GM23338 (cell line): ENCODE measurements around the gene FANK1. TPM values are rescaled to one million over a fixed set of nuclear protein-coding genes. Genes with fewer than 3 reads are reported as not detected.

Source experiments
- ATAC-seq: fragments of 200-7000 bp; cut with Tn5 transposase; 3 replicates; pipeline ENCODE4 v1.9.1; 2020
- DNase-seq: peaks from one replicate; pipeline ENCODE4 v3.0.0-alpha.2; 2015; ENCODE audit warnings: low spot score
- H2AFZ ChIP-seq: fragments of 200-600 bp; sonication (generic); 2 replicates; pipeline ENCODE4 v1.8.0; 2016; ENCODE audit warnings: antibody characterized with exemption, mild to moderate bottlenecking, moderate library complexity
- H3F3A ChIP-seq: fragments of 200-600 bp; sonication (generic); replicated peaks from 2 replicates; pipeline ENCODE4 v1.8.0; 2017; ENCODE audit warnings: antibody characterized with exemption, mixed run types, low read depth
- H3K27ac ChIP-seq: fragments of 200-600 bp; sonication (generic); 2 replicates; pipeline ENCODE4 v1.6.1; 2016; ENCODE audit warnings: low read depth
- H3K27me3 ChIP-seq: fragments of 200-600 bp; sonication (generic); 2 replicates; pipeline ENCODE4 v1.8.0; 2016; ENCODE audit warnings: mild to moderate bottlenecking, mixed run types, moderate library complexity; ENCODE audit not compliant: insufficient read depth
- H3K36me3 ChIP-seq: fragments of 200-600 bp; sonication (generic); 2 replicates; pipeline ENCODE4 v1.8.0; 2016; ENCODE audit warnings: mild to moderate bottlenecking; ENCODE audit not compliant: insufficient read depth
- H3K4me1 ChIP-seq: fragments of 200-600 bp; sonication (generic); 2 replicates; pipeline ENCODE4 v1.8.0; 2016; ENCODE audit warnings: mild to moderate bottlenecking, moderate library complexity; ENCODE audit not compliant: insufficient read depth
- H3K4me2 ChIP-seq: fragments of 200-600 bp; sonication (generic); 2 replicates; pipeline ENCODE4 v1.7.1; 2017; ENCODE audit warnings: mixed run types
- H3K4me3 ChIP-seq: fragments of 200-600 bp; sonication (generic); 2 replicates; pipeline ENCODE4 v1.6.1; 2016; ENCODE audit warnings: mixed run types
- H3K79me2 ChIP-seq: fragments of 200-600 bp; sonication (generic); replicated peaks from 2 replicates; pipeline ENCODE4 v1.8.0; 2017; ENCODE audit warnings: mild to moderate bottlenecking; ENCODE audit not compliant: insufficient read depth
- H3K9me2 ChIP-seq: fragments of 200-600 bp; sonication (generic); 2 replicates; pipeline ENCODE4 v1.8.0; 2017; ENCODE audit not compliant: insufficient read depth
- H4K20me1 ChIP-seq: fragments of 200-600 bp; sonication (generic); replicated peaks from 2 replicates; pipeline ENCODE4 v1.8.0; 2017; ENCODE audit warnings: mild to moderate bottlenecking; ENCODE audit not compliant: insufficient read depth
- H3K27ac Mint-ChIP-seq: 2 replicates; pipeline ENCODE4 v1.8.0; 2020; ENCODE audit warnings: inconsistent platforms, mild to moderate bottlenecking, moderate library complexity, mixed read lengths
- H3K27me3 Mint-ChIP-seq: 3 replicates; pipeline ENCODE4 v1.8.0; 2022; ENCODE audit warnings: low read depth, mild to moderate bottlenecking, moderate library complexity, mixed read lengths, inconsistent platforms; ENCODE audit not compliant: insufficient read depth, poor library complexity
- H3K36me3 Mint-ChIP-seq: 3 replicates; pipeline ENCODE4 v1.8.0; 2021; ENCODE audit warnings: low read depth, mild to moderate bottlenecking, inconsistent platforms, moderate library complexity, mixed read lengths
- H3K4me1 Mint-ChIP-seq: 3 replicates; pipeline ENCODE4 v1.8.0; 2020; ENCODE audit warnings: mild to moderate bottlenecking, inconsistent platforms, mixed read lengths
- H3K4me3 Mint-ChIP-seq: 3 replicates; pipeline ENCODE4 v1.8.0; 2021; ENCODE audit warnings: moderate library complexity, mild to moderate bottlenecking, inconsistent platforms, mixed read lengths
- H3K9me3 Mint-ChIP-seq: 3 replicates; pipeline ENCODE4 v1.8.0; 2020; ENCODE audit warnings: moderate library complexity, mild to moderate bottlenecking, inconsistent platforms, mixed read lengths
- CREB1 ChIP-seq: fragments of 250-450 bp; sonication (Bioruptor Pico); IDR thresholded peaks from 2 replicates; pipeline ENCODE4 v1.5.0; 2020; ENCODE audit warnings: low read depth, mild to moderate bottlenecking, moderate library complexity
- EZH2 ChIP-seq: fragments of 200-600 bp; sonication (generic); IDR thresholded peaks from one replicate; pipeline ENCODE4 v1.8.0; 2017; ENCODE audit warnings: antibody characterized with exemption, mild to moderate bottlenecking, low read depth; ENCODE audit not compliant: unreplicated experiment
- NANOG ChIP-seq: IDR thresholded peaks from 2 replicates; pipeline ENCODE4 v1.6.1; 2016; ENCODE audit warnings: antibody characterized with exemption, borderline replicate concordance
- POLR2AphosphoS5 ChIP-seq: IDR thresholded peaks from 2 replicates; pipeline ENCODE4 v1.6.1; 2016; ENCODE audit warnings: antibody characterized with exemption, low read depth
- STAT1 ChIP-seq: IDR thresholded peaks from one replicate; pipeline ENCODE4 v1.6.1; 2016; ENCODE audit warnings: antibody characterized with exemption; ENCODE audit not compliant: unreplicated experiment
- ZNF114 ChIP-seq: fragments of 250-450 bp; sonication (Bioruptor Pico); IDR thresholded peaks from 2 replicates; pipeline ENCODE4 v1.5.0; 2020; ENCODE audit warnings: mild to moderate bottlenecking, moderate library complexity
- ZNF331 ChIP-seq: fragments of 250-450 bp; sonication (Bioruptor Pico); IDR thresholded peaks from 2 replicates; pipeline ENCODE4 v1.5.0; 2020; ENCODE audit warnings: low read depth, mild to moderate bottlenecking, moderate library complexity
- polyA plus RNA-seq: library from polyadenylated mRNA; unstranded; fragments of >200 nt; fragmentation: Nextera tagmentation; extraction: Ambion mirVana; gene quantifications from 2 replicates; pipeline ENCODE4 v1.2.1, GENCODE V29; 2016
- total RNA-seq: library from RNA; depleted of rRNA; stranded (reverse); fragments of >200 nt; shearing (Covaris generic); gene quantifications from 2 replicates; pipeline ENCODE4 v1.2.3, GENCODE V29; 2014
- TF ChIP-seq, protein P1 (sequence below): IDR thresholded peaks from one replicate; pipeline ENCODE4 v1.6.1; 2018; ENCODE audit warnings: antibody characterized with exemption; ENCODE audit not compliant: unreplicated experiment
- TF ChIP-seq, protein P2 (sequence below): fragments of 250-450 bp; sonication (Bioruptor Pico); IDR thresholded peaks from 2 replicates; pipeline ENCODE4 v1.5.0; 2020; ENCODE audit warnings: mild to moderate bottlenecking, moderate library complexity
- TF ChIP-seq, protein P3 (sequence below): IDR thresholded peaks from 2 replicates; pipeline ENCODE4 v1.6.1; 2016; ENCODE audit warnings: antibody characterized with exemption

Gene FANK1
- total and polyA plus RNA-seq, 2 experiments from 2014 or later = 0.37 to 0.69 TPM

DNA sequence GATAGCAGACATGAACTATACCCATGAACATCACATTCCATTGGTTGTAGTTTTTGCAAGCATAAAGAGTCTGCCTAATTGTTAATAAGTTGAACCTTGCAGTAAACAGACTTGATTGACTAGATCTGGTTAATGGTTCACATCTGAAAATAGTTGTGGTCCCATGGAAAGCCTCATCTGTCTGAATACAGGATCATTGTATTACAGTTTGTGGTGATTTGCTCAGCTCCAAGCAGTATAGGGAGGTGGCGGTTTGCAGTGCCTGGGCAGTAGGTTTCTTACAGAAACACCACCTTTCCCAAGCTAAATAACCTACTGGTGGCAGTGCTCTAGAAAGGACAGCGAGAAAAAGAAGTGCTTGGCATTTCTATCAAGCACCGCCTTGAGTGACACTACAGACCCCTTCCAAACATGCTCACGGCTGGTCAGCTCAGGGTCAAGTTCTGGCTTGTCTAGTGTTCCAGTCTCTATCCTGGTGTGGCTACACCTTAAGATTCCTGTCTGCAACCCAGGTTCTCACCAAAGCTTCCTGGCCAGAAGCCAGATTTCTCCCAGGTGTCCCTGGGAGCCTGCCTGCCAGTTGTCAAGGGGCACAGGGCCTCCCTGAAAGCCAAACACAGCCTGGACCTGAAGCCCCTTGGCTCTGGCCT is 119.9 kb downstream of the FANK1 start (continued):
- TF ChIP-seq, protein P1, sequence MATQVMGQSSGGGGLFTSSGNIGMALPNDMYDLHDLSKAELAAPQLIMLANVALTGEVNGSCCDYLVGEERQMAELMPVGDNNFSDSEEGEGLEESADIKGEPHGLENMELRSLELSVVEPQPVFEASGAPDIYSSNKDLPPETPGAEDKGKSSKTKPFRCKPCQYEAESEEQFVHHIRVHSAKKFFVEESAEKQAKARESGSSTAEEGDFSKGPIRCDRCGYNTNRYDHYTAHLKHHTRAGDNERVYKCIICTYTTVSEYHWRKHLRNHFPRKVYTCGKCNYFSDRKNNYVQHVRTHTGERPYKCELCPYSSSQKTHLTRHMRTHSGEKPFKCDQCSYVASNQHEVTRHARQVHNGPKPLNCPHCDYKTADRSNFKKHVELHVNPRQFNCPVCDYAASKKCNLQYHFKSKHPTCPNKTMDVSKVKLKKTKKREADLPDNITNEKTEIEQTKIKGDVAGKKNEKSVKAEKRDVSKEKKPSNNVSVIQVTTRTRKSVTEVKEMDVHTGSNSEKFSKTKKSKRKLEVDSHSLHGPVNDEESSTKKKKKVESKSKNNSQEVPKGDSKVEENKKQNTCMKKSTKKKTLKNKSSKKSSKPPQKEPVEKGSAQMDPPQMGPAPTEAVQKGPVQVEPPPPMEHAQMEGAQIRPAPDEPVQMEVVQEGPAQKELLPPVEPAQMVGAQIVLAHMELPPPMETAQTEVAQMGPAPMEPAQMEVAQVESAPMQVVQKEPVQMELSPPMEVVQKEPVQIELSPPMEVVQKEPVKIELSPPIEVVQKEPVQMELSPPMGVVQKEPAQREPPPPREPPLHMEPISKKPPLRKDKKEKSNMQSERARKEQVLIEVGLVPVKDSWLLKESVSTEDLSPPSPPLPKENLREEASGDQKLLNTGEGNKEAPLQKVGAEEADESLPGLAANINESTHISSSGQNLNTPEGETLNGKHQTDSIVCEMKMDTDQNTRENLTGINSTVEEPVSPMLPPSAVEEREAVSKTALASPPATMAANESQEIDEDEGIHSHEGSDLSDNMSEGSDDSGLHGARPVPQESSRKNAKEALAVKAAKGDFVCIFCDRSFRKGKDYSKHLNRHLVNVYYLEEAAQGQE = no peak
- no peak for TF ChIP-seq CREB1 (CRISPR knock-in tag)
- TF ChIP-seq EZH2 = no peak
- TF ChIP-seq NANOG = no peak

DNA sequence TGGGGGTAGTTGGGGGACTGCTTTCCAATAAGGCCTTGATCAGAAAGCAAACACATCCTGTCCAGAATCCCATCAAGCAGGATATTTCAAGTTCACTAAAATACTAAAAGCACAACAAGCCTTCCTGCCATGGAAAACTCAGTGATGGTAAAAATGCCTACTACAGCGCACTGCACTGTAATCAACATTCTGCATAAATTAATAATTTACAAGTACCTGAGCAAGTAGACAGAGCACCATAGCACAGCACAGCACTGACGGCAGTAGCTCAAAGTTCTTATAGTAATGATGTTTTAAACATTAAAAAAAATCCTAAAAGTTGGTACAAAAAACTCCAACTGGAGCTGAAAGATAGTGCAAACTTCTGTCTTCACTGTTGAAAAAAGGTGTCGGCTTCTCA is 120.5 kb downstream of the FANK1 start:
- ATAC-seq = no peak
- Mint-ChIP-seq H3K4me1 (peaks cover 6% of the 10 kb centered on the region; the same call in 1 of the 3 replicates), H3K27ac (no peak overlapping the region), H3K4me3 (no peak overlapping the region), H3K36me3 (no peaks in the 10 kb centered on the region), H3K9me3 (no peaks in the 10 kb centered on the region; the same call in 2 of the 3 replicates), H3K27me3 (peaks cover 3% of the 10 kb centered on the region)
- Histone ChIP-seq H2AFZ (no peak overlapping the region), H3K4me1 (no peaks in the 10 kb centered on the region), H3K36me3 (no peaks in the 10 kb centered on the region), H4K20me1 (no peaks in the 10 kb centered on the region), H3F3A (no peaks in the 10 kb centered on the region), H3K27me3 (no peaks in the 10 kb centered on the region), H3K79me2 (no peaks in the 10 kb centered on the region), H3K9me2 (no peaks in the 10 kb centered on the region), H3K4me3 (no peak overlapping the region), H3K27ac (no peak overlapping the region), H3K4me2 (no peak overlapping the region)
- DNase-seq = no peak
- TF ChIP-seq, protein P2, sequence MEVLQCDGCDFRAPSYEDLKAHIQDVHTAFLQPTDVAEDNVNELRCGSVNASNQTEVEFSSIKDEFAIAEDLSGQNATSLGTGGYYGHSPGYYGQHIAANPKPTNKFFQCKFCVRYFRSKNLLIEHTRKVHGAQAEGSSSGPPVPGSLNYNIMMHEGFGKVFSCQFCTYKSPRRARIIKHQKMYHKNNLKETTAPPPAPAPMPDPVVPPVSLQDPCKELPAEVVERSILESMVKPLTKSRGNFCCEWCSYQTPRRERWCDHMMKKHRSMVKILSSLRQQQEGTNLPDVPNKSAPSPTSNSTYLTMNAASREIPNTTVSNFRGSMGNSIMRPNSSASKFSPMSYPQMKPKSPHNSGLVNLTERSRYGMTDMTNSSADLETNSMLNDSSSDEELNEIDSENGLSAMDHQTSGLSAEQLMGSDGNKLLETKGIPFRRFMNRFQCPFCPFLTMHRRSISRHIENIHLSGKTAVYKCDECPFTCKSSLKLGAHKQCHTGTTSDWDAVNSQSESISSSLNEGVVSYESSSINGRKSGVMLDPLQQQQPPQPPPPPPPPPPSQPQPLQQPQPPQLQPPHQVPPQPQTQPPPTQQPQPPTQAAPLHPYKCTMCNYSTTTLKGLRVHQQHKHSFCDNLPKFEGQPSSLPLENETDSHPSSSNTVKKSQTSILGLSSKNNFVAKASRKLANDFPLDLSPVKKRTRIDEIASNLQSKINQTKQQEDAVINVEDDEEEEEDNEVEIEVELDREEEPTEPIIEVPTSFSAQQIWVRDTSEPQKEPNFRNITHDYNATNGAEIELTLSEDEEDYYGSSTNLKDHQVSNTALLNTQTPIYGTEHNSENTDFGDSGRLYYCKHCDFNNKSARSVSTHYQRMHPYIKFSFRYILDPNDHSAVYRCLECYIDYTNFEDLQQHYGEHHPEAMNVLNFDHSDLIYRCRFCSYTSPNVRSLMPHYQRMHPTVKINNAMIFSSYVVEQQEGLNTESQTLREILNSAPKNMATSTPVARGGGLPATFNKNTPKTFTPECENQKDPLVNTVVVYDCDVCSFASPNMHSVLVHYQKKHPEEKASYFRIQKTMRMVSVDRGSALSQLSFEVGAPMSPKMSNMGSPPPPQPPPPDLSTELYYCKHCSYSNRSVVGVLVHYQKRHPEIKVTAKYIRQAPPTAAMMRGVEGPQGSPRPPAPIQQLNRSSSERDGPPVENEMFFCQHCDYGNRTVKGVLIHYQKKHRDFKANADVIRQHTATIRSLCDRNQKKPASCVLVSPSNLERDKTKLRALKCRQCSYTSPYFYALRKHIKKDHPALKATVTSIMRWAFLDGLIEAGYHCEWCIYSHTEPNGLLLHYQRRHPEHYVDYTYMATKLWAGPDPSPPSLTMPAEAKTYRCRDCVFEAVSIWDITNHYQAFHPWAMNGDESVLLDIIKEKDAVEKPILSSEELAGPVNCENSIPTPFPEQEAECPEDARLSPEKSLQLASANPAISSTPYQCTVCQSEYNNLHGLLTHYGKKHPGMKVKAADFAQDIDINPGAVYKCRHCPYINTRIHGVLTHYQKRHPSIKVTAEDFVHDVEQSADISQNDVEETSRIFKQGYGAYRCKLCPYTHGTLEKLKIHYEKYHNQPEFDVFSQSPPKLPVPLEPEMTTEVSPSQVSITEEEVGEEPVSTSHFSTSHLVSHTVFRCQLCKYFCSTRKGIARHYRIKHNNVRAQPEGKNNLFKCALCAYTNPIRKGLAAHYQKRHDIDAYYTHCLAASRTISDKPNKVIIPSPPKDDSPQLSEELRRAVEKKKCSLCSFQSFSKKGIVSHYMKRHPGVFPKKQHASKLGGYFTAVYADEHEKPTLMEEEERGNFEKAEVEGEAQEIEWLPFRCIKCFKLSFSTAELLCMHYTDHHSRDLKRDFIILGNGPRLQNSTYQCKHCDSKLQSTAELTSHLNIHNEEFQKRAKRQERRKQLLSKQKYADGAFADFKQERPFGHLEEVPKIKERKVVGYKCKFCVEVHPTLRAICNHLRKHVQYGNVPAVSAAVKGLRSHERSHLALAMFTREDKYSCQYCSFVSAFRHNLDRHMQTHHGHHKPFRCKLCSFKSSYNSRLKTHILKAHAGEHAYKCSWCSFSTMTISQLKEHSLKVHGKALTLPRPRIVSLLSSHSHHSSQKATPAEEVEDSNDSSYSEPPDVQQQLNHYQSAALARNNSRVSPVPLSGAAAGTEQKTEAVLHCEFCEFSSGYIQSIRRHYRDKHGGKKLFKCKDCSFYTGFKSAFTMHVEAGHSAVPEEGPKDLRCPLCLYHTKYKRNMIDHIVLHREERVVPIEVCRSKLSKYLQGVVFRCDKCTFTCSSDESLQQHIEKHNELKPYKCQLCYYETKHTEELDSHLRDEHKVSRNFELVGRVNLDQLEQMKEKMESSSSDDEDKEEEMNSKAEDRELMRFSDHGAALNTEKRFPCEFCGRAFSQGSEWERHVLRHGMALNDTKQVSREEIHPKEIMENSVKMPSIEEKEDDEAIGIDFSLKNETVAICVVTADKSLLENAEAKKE (CRISPR knock-in tag) = no peak
- TF ChIP-seq ZNF114 (CRISPR knock-in tag) = no peak
- TF ChIP-seq, protein P1 = no peak
- TF ChIP-seq, protein P3, sequence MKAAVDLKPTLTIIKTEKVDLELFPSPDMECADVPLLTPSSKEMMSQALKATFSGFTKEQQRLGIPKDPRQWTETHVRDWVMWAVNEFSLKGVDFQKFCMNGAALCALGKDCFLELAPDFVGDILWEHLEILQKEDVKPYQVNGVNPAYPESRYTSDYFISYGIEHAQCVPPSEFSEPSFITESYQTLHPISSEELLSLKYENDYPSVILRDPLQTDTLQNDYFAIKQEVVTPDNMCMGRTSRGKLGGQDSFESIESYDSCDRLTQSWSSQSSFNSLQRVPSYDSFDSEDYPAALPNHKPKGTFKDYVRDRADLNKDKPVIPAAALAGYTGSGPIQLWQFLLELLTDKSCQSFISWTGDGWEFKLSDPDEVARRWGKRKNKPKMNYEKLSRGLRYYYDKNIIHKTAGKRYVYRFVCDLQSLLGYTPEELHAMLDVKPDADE = no peak
- TF ChIP-seq POLR2AphosphoS5 = no peak
- TF ChIP-seq ZNF331 = no peak
- TF ChIP-seq STAT1 = no peak
